GM15510 (cell line): ENCODE data around the gene RPS28.

Experiments
- POLR2A ChIP-seq: IDR thresholded peaks from 3 replicates; pipeline ENCODE4 v1.6.1; 2011; ENCODE audit warnings: borderline replicate concordance; ENCODE audit not compliant: insufficient read length; ENCODE audit errors: extremely low read depth

RPS28 gene

GRCh38 chr19:8321067-8321985 lies at the start of gene RPS28, which contains the start of gene NDUFA7:
RPS28 (plus strand) TSS chr19:8321496; CDS start chr19:8321531, 35 bp downstream.
NDUFA7 (minus strand) TSS chr19:8321375; CDS start chr19:8321358, 17 bp downstream.
- peak; percentile 92 for TF ChIP-seq POLR2A

GRCh38 chr19:8302357-8302691 lies 19.0 kb upstream of the RPS28 start:
- no peak for TF ChIP-seq POLR2A

GRCh38 chr19:8302734-8303133 lies 18.6 kb upstream of the RPS28 start:
- no peak for TF ChIP-seq POLR2A

- no peak for TF ChIP-seq POLR2A
Measured at GRCh38 chr19:8304841-8305621, 16.3 kb upstream of the RPS28 start.

GRCh38 chr19:8305798-8306197 lies 15.5 kb upstream of the RPS28 start:
- no peak for TF ChIP-seq POLR2A

GRCh38 chr19:8306235-8307054 lies 14.9 kb upstream of the RPS28 start:
- no peak for TF ChIP-seq POLR2A

- TF ChIP-seq POLR2A: no peak
Measured at GRCh38 chr19:8307400-8307964, 13.8 kb upstream of the RPS28 start.

GRCh38 chr19:8307965-8308866 lies 13.1 kb upstream of the RPS28 start, which contains the start of gene CD320:
CD320 (minus strand) TSS chr19:8308358; CDS start chr19:8308290, 68 bp downstream.
- peak; percentile 90 for TF ChIP-seq POLR2A

- TF ChIP-seq POLR2A: no peak
Measured at GRCh38 chr19:8308891-8309291, 12.4 kb upstream of the RPS28 start.

GRCh38 chr19:8310342-8311055 lies 10.8 kb upstream of the RPS28 start:
- TF ChIP-seq POLR2A: no peak

GRCh38 chr19:8311461-8312260 lies 9.6 kb upstream of the RPS28 start:
- TF ChIP-seq POLR2A: no peak
